GM18508 (cell line): ENCODE results near the gene SPSB2.
"Not testable (repeated sequence)": the region's sequence is repeated elsewhere in the genome, so short reads cannot be mapped to it uniquely, and the experiment has no call there.

Source experiments
- ATAC-seq: cut with Tn5 transposase; IDR thresholded peaks from one replicate; pipeline ENCODE4 v1.9.1; 2021; ENCODE audit warnings: moderate number of reproducible peaks; ENCODE audit not compliant: insufficient read depth, unreplicated experiment

SPSB2 gene

DNA sequence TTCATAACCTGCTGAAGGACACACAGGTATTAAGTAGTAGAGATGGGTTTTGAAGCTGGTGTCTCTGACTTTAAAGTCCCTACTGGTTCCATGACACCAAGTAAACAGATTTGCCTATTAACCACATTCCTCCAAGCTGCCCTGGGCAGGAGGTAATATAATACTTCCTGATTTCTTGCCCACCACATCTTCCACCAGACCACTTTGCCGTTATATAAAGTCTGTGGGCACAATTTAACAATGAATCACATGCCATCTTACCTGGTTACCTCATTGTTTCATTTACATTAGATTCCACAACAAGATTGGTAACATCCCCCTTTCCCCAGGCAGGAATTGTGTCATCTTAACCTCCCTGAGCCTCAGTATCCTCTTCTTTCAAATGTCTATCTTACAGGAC lies 30.6 kb upstream of the SPSB2 start:
- ATAC-seq = no peak

DNA sequence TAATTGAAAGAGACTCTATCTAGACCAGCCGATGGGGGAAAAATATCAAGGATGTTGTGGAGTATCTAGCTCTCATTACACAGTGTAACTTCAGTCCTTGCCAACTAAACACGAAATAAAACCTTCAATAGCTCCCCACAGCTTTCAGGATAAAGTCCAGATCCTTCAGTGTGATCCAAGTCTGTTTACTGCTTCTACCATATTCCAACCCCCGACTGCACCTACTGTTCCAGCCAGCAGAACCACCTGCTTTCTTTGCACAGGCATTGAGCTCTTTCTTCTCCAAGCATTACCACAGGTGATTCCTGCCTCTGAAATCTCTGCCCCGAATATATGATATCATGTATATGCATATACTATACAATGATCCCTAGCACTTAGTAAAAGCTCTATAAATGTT lies 29.3 kb upstream of the SPSB2 start:
- no peak for ATAC-seq

DNA sequence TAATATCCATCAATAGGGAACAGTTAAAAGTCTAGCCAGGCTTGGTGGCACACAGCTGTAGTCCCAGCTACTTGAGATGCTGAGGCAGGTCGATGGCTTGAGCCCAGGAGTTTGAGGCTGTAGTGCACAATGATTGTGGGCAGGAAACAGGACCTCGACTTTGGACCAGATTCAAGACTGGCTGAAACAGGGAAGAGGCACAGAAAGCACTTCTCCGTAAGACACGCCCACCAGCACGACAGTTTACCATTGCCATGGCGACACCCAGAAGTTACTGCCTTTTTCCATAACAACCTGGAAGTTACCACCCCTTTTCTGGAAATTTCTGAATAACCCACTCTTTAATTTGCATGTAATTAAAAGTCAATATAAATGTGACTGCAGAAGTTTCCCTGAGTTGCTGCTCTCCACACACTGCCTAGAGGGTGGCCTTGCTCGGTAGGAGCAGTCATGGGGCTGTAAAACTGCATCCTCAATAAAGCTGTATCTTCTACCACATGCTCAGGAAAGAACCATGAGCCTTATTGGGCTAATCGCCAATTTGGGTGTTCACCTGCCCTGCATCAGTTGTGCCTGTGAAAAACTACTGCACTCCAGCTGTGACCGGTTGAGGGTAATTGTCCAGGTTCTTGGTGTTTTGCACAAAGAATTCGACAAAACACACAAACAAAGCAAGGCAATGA lies 26.9 kb upstream of the SPSB2 start:
- no peak for ATAC-seq

DNA sequence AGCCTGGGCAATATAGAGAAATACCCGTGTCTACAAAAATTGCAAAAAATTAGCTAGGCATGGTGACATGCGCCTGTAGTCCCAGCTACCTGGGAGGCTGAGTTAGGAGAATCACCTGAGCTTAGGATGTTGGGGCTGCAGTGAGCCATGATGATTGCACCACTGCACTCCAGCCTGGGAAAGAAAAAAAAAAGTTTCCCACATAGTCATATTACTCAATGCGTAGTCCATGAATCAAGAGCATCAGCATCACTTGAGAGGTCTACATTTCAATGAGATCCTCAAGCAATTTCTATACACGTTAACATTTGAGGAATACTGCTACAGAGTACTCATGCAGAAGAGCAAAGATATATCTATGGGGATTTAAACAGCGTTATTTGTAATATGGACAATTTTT lies 26.3 kb upstream of the SPSB2 start:
- ATAC-seq = no peak

GRCh38 chr12:6896846-6897435 lies 23.8 kb upstream of the SPSB2 start:
- no peak for ATAC-seq

GRCh38 chr12:6894321-6894720 lies 21.2 kb upstream of the SPSB2 start:
- no peak for ATAC-seq

DNA sequence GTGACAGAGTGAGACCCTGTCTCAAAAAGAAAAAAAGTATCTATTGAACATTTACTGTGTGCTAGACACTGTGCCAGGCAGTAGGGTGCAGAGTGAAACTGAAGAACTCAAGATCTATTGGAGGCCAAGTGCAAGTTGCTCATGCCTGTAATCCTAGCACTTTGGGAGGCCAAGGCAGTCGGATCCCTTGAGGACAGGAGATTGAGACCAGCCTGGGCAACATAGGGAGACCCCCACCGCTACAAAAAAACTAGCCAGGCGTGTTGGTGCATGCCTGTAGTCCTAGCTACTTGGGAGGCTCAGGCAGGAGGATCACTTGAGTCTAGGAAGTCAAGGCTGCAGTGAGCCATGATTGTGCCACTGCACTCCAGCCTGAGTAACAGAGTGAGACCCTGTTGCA lies 19.6 kb upstream of the SPSB2 start:
- ATAC-seq = not testable (repeated sequence)

DNA sequence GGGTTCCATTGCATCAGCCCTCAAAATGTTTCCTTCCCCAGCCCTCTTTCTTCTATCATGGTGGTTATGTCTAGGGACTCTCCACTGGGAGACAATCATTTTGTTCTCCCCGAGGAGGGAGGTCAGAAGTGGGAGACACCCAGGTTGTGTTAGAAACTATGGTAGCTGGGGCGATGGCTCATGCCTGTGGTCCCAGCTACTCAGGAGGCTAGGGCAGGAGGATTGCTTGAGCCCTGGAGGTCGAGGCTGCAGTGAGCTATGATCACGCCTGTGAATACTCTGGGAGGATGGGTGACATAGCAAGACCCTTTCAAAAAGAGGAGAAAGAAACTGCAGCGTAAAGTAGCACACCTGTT lies 18.5 kb upstream of the SPSB2 start:
- peak; percentile 9 for ATAC-seq

DNA sequence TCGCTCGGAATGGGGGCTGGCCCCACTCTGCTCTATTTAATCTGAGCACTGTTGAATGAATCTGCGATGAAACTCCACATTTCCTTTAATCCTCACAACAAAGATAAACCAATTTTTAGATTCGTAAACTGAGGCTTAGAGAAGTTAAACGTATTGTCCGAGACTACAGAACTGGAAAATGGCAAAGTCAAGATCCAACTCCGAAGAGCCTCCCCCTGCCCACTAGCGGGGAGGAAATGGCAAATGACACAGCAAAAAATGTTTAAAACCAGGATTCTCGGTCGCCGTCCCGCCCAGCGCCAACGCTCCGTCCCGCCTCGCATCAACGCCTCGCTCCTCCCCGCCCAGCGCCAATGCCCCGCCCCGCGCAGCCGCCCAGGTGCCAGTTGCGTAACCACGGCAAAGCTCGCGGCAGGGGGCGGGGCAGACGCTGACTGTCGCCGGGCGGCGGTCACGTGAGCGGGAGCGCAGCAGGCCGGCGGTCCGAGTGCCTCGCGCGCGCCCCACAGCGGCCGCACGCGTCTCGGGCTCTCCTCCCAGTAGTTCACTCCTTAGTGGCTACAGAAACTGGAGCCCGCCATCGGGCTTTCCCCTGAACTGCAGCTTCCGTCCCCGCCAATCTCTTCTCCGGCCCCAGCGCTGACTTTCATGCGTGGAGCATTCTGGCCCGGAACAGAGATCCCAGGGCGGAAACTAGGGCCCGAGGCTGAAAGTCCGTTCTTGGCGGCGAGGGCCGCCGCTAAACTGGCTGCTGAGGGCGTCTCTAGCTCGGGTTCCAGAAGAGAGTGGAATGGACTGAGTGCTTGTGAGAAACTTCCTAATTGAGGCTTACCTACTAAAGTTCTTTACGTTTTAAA lies 17.9 kb upstream of the SPSB2 start:
- ATAC-seq = peak; percentile 58

DNA sequence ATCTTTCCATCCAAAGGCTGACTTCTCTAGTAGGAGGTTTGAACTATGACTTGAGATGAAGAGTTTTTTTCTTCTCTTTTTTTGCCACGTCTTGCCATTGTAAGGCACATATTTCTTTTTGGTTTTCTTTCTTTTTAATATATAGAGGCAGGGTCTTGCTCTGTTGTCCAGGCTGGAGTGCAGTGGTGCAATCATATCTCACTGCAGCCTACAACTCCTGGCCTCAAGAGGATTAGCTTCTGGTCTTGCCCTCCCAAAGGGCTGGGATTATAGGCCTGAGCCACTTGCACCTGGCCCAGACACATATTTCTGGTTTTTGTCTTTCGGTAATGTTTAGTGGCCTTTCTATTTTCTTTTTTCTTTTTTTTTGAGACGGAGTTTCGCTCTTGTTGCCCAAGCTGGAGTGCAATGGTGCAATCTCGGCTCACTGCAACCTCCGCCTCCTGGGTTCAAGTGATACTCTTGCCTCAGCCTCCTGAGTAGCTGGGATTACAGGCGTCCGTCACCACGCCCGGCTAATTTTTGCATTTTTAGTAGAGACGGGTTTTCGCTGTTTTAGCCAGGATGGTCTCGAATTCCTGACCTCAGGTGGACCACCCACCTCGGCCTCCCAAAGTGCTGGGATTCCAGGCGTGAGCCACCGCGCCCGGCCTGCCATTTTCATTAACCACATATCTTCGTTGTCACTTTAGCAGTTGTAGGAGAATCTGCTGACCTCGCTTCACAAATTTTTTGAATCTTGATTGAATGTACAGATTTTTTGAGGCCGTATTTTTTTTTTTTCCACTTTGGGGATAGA lies 16.9 kb upstream of the SPSB2 start:
- not testable (repeated sequence) for ATAC-seq

- not testable (repeated sequence) for ATAC-seq
Measured at GRCh38 chr12:6888794-6889193, 15.7 kb upstream of the SPSB2 start.

DNA sequence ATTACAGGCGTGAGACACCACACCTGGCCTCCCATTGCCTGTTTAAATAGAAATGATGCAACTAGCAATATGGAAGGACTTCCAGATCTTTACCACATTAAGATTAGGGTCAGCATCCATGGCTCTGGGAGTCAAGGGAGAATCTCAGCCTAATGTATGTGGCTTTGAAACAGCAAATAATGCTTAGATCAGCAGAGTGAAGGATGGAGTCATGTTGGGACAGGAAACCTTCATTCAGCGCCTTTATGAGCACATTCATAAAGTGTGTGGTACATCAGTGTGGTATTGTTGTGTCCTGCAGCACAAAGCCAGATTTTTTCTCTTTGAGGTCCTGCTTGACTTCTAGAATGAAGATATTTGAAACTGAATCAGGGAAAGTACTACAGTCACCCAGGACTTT lies 15.3 kb upstream of the SPSB2 start:
- ATAC-seq = no peak

- ATAC-seq = no peak
Measured at GRCh38 chr12:6887460-6887859, 14.4 kb upstream of the SPSB2 start.

- not testable (repeated sequence) for ATAC-seq
Measured at GRCh38 chr12:6886206-6886999, 13.3 kb upstream of the SPSB2 start.

DNA sequence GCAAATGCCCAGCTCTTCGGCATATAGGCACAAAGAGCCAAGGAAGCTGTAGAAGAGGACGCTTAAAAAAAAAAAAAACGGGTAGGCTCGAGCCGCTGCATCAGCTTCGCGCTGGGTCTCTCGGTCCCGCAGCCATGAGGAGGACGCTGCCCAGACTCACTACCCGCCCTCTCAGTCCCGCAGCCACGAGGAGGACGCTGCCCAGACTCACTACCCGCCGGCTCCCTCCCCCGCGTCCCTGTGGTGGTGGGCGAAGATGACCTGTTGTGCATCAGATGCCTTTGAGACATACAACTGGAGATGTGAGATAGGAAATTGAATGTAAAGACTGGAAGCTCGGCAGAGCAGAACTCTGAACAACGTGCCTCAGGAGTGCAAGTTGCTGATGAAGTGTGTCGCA lies 11.4 kb upstream of the SPSB2 start:
- ATAC-seq = no peak

GRCh38 chr12:6883683-6884082 lies 10.6 kb upstream of the SPSB2 start:
- no peak for ATAC-seq

DNA sequence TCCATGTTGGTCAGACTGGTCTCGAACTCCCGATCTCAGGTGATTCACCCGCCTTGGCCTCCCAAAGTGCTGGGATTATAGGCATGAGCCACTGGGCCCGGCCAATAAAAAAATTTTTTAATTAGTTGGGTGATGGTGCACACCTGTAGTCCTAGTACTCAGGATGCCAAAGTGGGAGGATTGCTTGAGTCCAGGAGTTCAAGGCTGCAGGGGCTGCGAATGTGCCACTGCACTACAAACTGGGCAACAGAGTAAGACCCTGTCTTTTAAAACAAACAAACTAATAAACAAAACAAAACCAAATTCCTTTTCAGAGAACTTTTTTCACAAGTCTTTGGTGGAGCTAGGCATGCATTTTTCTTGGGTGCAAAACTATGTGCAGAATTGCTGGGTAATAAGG lies 10.1 kb upstream of the SPSB2 start:
- no peak for ATAC-seq

DNA sequence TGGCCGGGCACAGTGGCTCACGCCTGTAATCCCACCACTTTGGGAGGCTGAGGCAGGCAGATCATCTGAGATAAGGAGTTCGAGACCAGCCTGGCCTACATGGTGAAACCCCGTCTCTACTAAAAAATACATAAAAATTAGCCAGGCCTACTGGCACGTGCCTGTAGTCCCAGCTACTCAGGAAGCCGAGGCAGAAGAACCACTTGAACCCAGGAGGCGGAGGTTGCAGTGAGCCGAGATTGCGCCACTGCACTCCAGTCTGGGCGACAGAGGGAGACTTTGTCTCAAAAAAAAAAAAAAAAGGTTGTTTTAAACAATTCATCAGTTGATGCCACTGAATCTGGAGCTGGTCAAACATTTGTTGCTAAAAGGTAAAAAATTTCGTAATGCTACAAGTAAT lies 6.7 kb upstream of the SPSB2 start:
- not testable (repeated sequence) for ATAC-seq

- not testable (repeated sequence) for ATAC-seq
Measured at GRCh38 chr12:6874015-6874368, 889 bp upstream of the SPSB2 start.
